ENCODE results near the gene ANKRD1. TPM values are rescaled to one million over a fixed set of nuclear protein-coding genes. Genes with fewer than 3 reads are reported as not detected.

ANKRD1 gene
- total RNA-seq, 1 experiment from 2014 or later, result not detected

- Histone ChIP-seq H4K20me1 (ENCODE audit: insufficient read depth) (no peaks in the 10 kb centered on the region; the same call in 1 of the 2 replicates), H3K4me1 (ENCODE audit: control insufficient read depth in 1 of 2, insufficient read depth in 2 of 2, low read length in 2 of 2) (no peaks in the 10 kb centered on the region), H3K9me2 (ENCODE audit: insufficient read depth) (no peaks in the 10 kb centered on the region), H3K9me3 (ENCODE audit: control insufficient read depth in 1 of 2, insufficient read depth in 1 of 2, low read depth in 1 of 2, low read length in 2 of 2) (no peaks in the 10 kb centered on the region), H3K4me3 (replicated peaks in 1 of 2; ENCODE audit: low read depth in 1 of 2, low read length in 2 of 2) (no peak overlapping the region), H3K79me2 (ENCODE audit: insufficient read depth, low read length) (peaks cover 14% of the 10 kb centered on the region), H2AFZ (ENCODE audit: low read depth, low read length, poor library complexity, severe bottlenecking) (no peak overlapping the region), H3K9ac (ENCODE audit: low read length) (no peak overlapping the region), H3K27ac (ENCODE audit: low read depth, low read length) (no peak overlapping the region), H3K36me3 (ENCODE audit: control insufficient read depth in 1 of 2, insufficient read depth in 2 of 2, low read length in 2 of 2) (peaks cover 33 to 46% of the 10 kb centered on the region in 2 experiments), H3K4me2 (ENCODE audit: low read length) (no peak overlapping the region), H3K27me3 (ENCODE audit: insufficient read depth, low read length) (no peaks in the 10 kb centered on the region)
- RAD21 ChIA-PET (ENCODE audit: low non-redundant PET in 1 of 2, low total read pairs in 2 of 2, uncharacterized antibody in 2 of 2, unreplicated experiment in 2 of 2), result interaction anchor here in 1 of 2 experiments (1.2 kb wide), 1 partner anchor 417 kb away, joined by 3 read pairs; no protein-coding TSS in a partner anchor
- DNase-seq (ENCODE audit: low read depth, low spot score) (no peak), ATAC-seq (no peak)
- TF ChIP-seq EZH2 (IDR thresholded peaks at IDR 0.05) (no peak), TCF7L2 (IDR thresholded peaks at IDR 0.05; ENCODE audit: borderline replicate concordance, extremely low read depth, insufficient read depth, insufficient read length) (no peak), YY1 (IDR thresholded peaks at IDR 0.05; ENCODE audit: extremely low read depth, insufficient replicate concordance, low read depth, low read length) (no peak), ZBTB33 (IDR thresholded peaks at IDR 0.05; ENCODE audit: extremely low read depth, insufficient replicate concordance, low read length) (no peak)
- CTCF ChIA-PET, result interaction anchor here (1.2 to 1.8 kb wide), 5 partner anchors 13 to 418 kb away, joined by 3 to 8 read pairs (median 6); no protein-coding TSS in a partner anchor
- intact Hi-C loops (cut with micrococcal nuclease), result no loop called here
- POLR2A ChIA-PET, result no interaction called here
- no TSS peak for BruUV-seq (replicated peaks)
Observed at GRCh38 chr10:90879062-90879461, 41.8 kb downstream of the ANKRD1 start.

GRCh38 chr10:90872648-90873020, 48.3 kb downstream of the ANKRD1 start:
- Histone ChIP-seq H3K9ac (ENCODE audit: low read length) (peak overlapping the region; percentile 75), H3K4me3 (replicated peaks in 1 of 2; ENCODE audit: low read depth in 1 of 2, low read length in 2 of 2) (peak overlapping the region; percentile 86 to 92), H3K27ac (ENCODE audit: low read depth, low read length) (no peak overlapping the region), H3K27me3 (ENCODE audit: insufficient read depth, low read length) (no peaks in the 10 kb centered on the region), H3K4me2 (ENCODE audit: low read length) (peak overlapping the region; percentile 83), H3K79me2 (ENCODE audit: insufficient read depth, low read length) (peaks cover 38% of the 10 kb centered on the region), H3K36me3 (ENCODE audit: control insufficient read depth in 1 of 2, insufficient read depth in 2 of 2, low read length in 2 of 2) (peaks cover 13 to 17% of the 10 kb centered on the region in 2 experiments; a peak in 3 of 4 replicates), H4K20me1 (ENCODE audit: insufficient read depth) (no peaks in the 10 kb centered on the region), H3K9me3 (ENCODE audit: control insufficient read depth in 1 of 2, insufficient read depth in 1 of 2, low read depth in 1 of 2, low read length in 2 of 2) (peaks cover 0 to 7% of the 10 kb centered on the region in 2 experiments; a peak in 2 of 4 replicates), H3K4me1 (ENCODE audit: control insufficient read depth in 1 of 2, insufficient read depth in 2 of 2, low read length in 2 of 2) (peaks cover 6 to 17% of the 10 kb centered on the region in 2 experiments; a peak in 3 of 4 replicates), H2AFZ (ENCODE audit: low read depth, low read length, poor library complexity, severe bottlenecking) (no peak overlapping the region), H3K9me2 (ENCODE audit: insufficient read depth) (no peaks in the 10 kb centered on the region)
- BruUV-seq (replicated peaks), result TSS peak; percentile 60
- CTCF ChIA-PET, result no interaction called here
- ATAC-seq (no peak), DNase-seq (ENCODE audit: low read depth, low spot score) (no peak)
- POLR2A ChIA-PET, result no interaction called here
- RAD21 ChIA-PET (ENCODE audit: low non-redundant PET in 1 of 2, low total read pairs in 2 of 2, uncharacterized antibody in 2 of 2, unreplicated experiment in 2 of 2), result no interaction called here
- TF ChIP-seq TCF7L2 (IDR thresholded peaks at IDR 0.05; ENCODE audit: borderline replicate concordance, extremely low read depth, insufficient read depth, insufficient read length), result no peak
- TF ChIP-seq CEBPB (IDR thresholded peaks at IDR 0.05; ENCODE audit: low read depth), result no peak
- TF ChIP-seq ZNF274 (IDR thresholded peaks at IDR 0.05; ENCODE audit: low read depth, low read length), result no peak
- intact Hi-C loops (cut with micrococcal nuclease), result no loop called here
